HG02884 (cell line): ENCODE measurements around the gene MACROH2A2.

Source experiments
- ATAC-seq: cut with Tn5 transposase; IDR thresholded peaks from one replicate; pipeline ENCODE4 v1.9.1; 2021; ENCODE audit warnings: mild to moderate bottlenecking, moderate library complexity; ENCODE audit not compliant: unreplicated experiment

MACROH2A2 gene

DNA sequence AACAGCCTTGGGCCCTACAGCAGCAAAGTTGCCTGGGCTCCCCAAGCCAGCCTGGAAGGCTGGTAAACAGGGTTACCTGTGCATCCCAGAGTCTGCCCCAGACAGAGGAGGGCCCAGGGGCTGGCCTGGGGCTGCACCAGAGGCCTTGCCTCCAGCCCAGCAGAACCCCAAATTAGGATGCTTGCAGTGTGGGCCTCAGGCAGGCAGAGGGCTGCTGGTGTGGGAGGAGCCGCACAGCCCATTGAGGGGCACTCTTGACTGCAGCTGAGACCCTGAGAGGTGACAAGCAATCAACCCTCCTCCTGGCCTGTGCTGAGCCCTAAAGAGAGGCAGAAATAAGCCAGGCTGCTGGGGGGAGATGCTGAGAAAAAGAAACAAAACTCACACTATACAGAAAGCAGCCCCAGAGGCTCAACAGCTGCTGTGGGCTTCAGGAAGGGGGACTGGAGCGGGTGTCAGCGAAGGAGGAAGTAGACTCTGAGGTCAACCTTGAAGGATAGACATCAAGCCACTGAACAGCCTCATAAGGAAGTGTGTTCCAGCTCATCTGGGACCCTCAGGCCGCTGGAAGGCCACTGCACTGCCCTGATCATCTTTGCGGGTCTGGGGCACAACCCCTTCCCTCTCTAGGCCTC is 73.4 kb downstream of the MACROH2A2 start:
- no peak for ATAC-seq

DNA sequence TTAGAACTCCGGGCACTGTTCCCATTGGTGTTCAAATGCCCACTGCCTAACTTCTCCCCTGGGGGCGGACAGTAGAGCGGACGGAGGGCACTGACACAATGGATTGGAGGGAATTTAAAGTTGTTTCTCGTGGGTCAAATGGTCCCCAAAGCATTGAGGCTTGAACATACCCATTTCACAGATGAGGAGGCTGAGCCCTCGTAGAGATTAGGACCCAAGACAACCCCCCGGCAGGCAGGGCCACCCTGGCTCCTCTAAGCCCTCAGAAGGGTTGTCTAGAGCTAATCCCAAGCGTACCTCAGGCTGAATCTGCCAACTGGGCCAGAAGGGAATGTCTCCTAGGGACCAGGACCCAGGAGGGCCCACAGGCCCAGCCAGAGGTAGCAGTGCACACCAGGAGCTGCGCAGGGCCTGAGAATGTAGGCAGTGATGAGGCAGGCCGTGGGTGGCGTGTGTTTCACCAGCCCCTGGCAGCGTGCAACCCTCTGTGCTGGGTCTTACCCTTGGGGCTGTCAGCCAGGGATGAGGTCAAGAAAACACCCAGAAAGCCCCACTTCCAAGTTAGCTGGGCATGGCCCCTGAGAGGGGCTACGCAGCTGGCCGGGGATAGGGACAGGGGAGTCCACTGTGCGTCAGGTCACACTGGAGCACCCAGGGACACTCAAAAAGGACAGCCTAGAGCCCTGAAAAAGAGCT is 74.2 kb downstream of the MACROH2A2 start:
- ATAC-seq: no peak

DNA sequence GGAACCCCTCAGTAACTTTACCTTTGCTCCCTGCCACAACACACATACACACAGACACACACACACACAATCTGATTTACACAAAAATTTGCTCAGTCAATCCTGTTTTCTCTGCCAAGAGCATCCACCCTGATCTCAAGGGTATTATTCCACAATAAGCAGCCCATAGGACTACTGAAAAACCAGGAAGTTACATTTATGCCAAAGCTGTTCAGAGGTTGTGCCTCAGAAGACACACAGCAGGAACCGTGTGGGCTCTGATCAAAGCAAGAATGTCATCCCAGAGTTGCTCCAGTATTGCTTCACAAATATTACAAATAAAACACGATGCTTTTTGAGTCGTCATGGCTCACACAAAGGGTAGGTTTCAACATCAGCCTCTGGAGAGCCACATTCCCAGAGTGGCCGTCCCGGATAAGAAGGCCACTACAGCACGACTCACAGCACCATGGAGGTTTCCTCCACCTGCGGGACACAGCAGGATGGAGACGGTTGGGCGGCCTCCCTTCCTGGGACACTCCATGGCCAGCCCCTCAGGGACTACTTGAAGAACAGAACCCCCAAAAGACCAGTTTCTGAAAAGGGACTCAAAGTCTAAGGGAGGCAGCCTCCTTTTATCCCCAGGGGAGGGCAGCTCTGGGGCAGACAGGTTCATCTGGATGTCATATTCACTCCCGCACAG is 78.4 kb downstream of the MACROH2A2 start:
- no peak for ATAC-seq

DNA sequence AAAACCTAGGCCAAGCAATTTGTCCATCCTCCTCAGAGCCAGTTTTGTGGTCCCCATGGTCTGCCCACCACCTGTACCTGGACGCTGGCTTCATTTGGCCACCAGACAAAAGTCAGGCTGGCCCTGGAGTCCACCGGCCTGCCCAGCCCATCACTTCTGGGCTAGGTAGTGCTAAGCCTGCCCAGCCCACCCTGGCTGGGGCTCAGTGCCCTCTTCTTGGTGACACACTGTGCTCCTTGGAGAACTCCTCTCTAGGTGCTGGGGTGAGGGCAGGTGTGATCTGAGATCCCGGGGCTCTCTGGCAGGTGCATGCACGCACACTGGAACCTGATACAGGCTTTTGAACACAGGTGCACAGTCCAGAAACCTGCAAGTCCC is 78.9 kb downstream of the MACROH2A2 start:
- no peak for ATAC-seq

- ATAC-seq: peak; percentile 82
Measured at GRCh38 chr10:70132098-70133029, 79.7 kb downstream of the MACROH2A2 start, which contains the start of gene AIFM2. Gene AIFM2 (minus strand): TSS chr10:70132825. CDS start chr10:70124084, 8,741 bp downstream.

DNA sequence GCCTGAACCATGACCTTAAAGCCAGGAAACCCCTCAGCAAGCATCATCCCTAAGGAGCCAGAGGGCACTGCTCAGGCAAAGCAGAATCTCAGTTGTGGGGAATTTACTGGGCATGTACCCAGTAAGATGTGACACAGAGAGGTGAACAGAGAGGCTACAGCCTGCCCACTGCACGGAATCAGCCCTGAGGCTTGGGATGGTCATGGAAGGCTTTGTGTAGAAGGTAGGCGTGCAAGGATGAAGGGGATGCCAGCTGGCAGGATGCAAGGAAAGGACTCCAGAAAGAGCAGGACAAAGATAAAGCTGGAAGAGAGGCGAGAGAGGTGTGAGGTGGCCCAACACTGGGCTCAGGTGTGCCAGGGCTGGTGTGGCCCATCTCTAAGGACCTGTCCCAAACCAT is 82.4 kb downstream of the MACROH2A2 start:
- no peak for ATAC-seq

GRCh38 chr10:70135684-70136083 is 83.0 kb downstream of the MACROH2A2 start:
- ATAC-seq: no peak

- no peak for ATAC-seq
Measured at GRCh38 chr10:70137135-70137534, 84.5 kb downstream of the MACROH2A2 start.

DNA sequence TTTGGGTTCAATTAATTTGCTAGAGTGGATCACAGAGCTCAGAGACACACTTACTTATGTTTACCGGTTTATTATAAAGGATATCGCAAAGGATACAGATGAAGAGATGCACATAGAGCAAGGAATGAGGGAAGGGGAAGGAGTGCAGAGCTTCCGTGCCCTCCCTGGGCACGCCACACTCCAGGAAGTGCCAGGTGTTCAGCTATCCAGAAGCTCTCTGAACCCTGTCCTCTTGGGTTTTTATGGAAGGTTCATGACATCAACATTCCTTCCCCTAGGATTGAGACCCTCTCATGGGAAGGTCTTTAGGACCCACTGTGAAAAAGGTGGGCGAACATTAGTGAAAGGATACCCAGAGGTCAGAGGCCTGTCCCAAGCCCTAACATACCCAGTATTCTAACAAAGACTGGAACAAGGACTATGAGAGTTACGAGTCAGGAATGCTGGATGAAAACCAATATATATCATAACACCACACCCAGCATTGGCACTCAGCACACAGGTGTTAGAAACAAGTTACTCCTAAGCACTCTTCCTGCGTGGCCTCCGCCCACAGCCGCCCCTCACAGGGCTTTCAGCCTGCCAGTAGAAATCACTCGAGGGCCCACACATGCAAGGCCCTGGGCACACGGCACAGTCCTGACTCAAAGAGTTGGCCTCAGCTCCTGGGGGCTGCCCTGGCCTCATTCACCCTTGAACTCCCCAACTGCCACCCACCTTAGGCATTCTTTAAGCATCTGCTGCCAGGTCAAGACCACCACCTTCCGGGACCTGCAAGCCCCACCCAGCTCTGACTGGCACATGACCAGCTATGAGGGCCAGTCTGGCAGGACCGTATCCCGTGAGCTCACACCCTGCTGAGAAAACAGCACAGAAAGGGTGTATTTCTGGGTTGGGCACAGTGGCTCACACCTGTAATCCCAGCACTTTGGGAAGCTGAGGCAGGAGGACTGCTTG is 85.6 kb downstream of the MACROH2A2 start:
- no peak for ATAC-seq

DNA sequence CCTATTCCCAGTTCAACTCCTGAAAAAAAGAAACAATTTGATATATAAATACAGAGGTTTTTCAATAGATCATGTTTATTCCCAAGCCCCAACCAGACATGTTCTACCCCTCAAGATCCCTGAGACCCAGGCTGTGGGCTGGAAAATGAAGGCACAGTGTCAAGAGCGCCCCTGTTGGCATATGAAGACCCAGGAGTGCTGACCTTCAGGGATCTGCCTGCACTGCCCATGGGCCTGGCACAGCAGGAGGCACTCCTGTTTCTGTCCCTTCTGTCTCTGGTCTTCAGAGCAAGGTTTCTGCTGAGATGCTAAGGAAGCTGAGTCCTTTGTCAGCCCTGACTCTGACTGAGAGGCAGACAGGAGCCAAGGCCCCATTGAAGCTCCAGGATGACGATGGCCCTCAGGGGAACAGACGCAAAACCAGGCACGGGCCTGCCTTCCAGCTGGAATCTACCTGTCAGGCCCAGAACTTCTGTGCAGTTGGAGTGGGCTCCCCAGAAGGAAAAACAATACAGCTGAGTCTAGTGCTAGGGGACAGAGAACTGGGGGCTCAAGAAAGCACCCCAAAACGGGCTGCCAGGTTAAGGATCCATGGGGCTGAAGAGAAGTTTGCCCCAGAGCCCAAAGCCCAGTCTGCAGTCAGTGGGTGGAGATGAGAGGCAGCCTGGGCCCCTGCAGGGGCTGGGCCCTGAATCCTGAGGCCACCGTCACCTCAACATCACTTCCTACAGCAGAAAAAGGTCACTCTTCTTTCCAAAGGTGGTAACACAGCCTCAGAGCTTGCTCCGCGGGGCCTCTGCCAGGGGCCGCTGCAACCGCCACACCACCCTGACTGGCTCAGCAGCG is 86.7 kb downstream of the MACROH2A2 start:
- ATAC-seq: no peak

DNA sequence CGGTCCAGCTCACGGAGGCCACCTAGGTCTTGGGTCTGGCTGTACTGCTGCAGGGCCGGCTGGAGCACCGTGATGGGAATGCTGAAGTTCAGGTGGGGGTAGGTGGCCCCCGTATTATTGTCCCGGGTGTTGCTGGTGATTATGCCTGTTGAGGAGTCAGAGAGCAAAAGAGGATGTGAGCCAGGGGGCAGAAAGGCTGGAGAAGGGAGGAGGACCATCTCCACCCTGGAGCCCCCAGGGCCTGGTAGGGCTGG is 87.3 kb downstream of the MACROH2A2 start:
- ATAC-seq: no peak

DNA sequence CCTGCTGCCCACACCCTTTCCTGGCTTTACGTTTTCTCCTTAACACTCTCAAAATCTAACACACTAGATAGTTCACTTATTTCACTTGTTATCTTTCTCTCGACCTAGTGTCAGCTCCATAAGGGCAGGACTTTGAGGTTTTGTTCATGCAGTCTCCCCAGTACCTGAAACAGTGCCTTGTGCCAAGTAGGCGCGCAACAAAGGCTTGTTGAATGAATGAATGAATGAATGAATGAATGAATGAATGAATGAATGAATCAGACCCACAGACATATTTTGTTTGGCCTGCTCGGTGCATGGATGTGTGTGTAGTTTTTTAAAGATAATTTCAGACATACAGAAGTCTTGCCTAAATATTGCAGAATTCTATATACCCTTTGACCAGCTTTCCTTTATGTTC is 87.7 kb downstream of the MACROH2A2 start:
- no peak for ATAC-seq

DNA sequence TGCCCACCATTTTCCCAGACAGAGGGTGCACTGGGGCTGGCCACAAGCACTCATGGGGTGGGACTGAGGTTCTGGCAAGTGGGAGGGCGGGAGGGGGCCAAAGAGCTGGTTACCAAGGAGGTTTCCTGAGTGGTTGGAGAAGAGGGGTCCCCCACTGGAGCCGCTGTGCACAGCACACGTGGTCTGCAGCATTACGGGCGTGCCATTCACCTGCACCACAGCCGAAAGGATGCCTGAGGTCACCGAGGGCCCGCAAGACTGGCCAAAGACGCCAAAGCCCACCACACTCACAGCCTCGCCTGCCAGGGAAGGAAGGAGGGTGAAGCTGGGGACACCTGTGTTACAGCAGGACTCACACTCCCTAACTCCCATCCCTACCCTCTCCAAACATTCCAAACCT is 89.9 kb downstream of the MACROH2A2 start:
- ATAC-seq: no peak

- ATAC-seq: no peak
Measured at GRCh38 chr10:70144372-70145110, 91.9 kb downstream of the MACROH2A2 start.

DNA sequence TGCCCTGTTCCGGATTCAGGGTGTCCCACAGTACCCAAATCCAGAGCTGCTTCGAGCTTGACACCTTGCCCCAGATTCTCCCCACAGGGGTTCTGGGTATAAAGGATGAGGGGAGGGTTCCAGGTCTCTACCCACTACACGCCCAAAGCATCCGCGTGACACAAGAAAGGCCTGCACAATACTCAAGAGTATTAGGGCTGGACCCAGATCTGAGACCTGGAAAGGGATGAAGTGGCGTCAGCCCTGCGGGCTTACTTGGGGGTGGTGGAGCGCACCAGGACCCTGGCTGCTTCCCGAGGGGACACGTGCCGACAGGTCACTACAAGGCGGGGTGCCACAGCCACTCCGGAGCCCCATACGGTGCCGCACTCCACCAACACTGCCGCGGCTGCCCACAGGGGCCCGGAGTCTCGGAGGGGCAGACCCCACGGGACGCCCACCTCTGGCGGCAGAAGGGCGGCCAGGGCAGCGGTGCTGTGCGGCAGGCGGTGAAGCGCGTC is 92.6 kb downstream of the MACROH2A2 start:
- peak; percentile 7 for ATAC-seq

DNA sequence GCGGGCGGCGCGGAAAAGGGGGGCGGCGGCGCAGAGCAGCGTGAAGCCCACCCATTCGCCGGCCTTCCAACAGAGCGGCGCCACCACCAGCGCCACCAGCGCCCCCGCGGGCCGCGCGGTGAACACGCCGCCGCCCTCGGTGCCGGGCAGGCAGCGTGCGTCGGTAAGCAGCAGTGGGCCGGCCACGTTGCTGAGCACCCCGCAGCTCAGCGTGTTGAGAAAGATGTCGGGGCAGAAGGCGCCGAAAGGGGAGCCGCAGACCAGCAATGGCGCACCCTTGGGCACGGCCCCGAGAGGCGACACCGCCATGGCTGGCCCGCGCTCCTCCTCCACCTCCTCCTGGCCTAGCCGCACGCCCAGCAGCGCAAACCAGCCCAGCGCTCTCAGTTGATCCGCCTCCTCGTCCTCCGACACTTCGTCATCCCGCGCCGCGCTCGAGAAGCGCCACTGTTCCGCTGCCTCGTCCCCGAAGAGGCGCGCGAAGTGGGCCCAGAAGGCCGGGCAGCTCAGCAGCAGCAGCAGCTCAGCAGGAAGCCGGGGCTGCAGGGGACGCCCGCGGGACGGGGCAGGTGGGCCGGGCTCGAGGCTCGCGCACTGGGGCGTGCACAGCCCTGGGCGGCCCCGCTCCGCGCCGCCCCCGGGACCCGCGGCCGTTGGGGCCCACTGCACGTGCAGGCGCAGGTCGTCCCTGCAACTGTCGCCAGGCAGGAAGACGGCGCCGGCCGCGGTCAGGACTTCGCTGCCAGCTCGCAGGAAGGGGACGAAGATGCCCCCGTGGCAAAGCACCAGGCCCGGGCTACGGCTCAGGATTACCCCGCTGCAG is 93.2 kb downstream of the MACROH2A2 start:
- ATAC-seq: peak; percentile 42

- ATAC-seq: peak; percentile 88
Measured at GRCh38 chr10:70146489-70147258, 94.0 kb downstream of the MACROH2A2 start, which contains the start of gene TYSND1. Gene TYSND1 (minus strand): TSS chr10:70146700. CDS start chr10:70146586, 114 bp downstream.
